ENCODE measurements around the gene MMD2.
A peak's percentile ranks its signal among the peaks of the same experiment; 100 is the strongest.
"Not testable (repeated sequence)": the region's sequence is repeated elsewhere in the genome, so short reads cannot be mapped to it uniquely, and the experiment has no call there.

The MMD2 gene

GRCh38 chr7:4958477-4959301 is at the start of gene MMD2:
TSS of gene MMD2 (minus strand) at chr7:4959187. CDS start at chr7:4959017, 170 bp downstream.
- DNase-seq = no peak

- no peak for DNase-seq
These were observed 46.1 kb upstream of the MMD2 start for GRCh38 chr7:5005066-5005465.

GRCh38 chr7:5001911-5002310 is 42.9 kb upstream of the MMD2 start:
- no peak for DNase-seq

- DNase-seq = no peak
These were observed 42.0 kb upstream of the MMD2 start for GRCh38 chr7:5001003-5001402.

GRCh38 chr7:4999369-4999950 is 40.5 kb upstream of the MMD2 start:
- DNase-seq = no peak

- DNase-seq = no peak
These were observed 39.9 kb upstream of the MMD2 start for GRCh38 chr7:4998910-4999309.

GRCh38 chr7:4998244-4998643 is 39.3 kb upstream of the MMD2 start:
- DNase-seq = no peak

GRCh38 chr7:4996696-4997222 is 37.8 kb upstream of the MMD2 start:
- no peak for DNase-seq

GRCh38 chr7:4995429-4995969 is 36.5 kb upstream of the MMD2 start:
- DNase-seq = no peak

GRCh38 chr7:4993471-4993870 is 34.5 kb upstream of the MMD2 start:
- no peak for DNase-seq

- DNase-seq = not testable (repeated sequence)
These were observed 23.8 kb upstream of the MMD2 start for GRCh38 chr7:4982741-4983140.

- DNase-seq = not testable (repeated sequence)
These were observed 22.4 kb upstream of the MMD2 start for GRCh38 chr7:4981295-4981890.

- not testable (repeated sequence) for DNase-seq
These were observed 16.6 kb upstream of the MMD2 start for GRCh38 chr7:4975626-4976025.

- DNase-seq = peak; percentile 96
These were observed 14.8 kb upstream of the MMD2 start for GRCh38 chr7:4973728-4974198.

GRCh38 chr7:4972446-4972845 is 13.5 kb upstream of the MMD2 start:
- not testable (repeated sequence) for DNase-seq

GRCh38 chr7:4965295-4966022 is 6.5 kb upstream of the MMD2 start:
- DNase-seq = no peak

- no peak for DNase-seq
These were observed 5.5 kb upstream of the MMD2 start for GRCh38 chr7:4964506-4964905.

- DNase-seq = no peak
These were observed 4.1 kb upstream of the MMD2 start for GRCh38 chr7:4962872-4963775.

- no peak for DNase-seq
These were observed 1.4 kb upstream of the MMD2 start for GRCh38 chr7:4960363-4960762.

- DNase-seq = no peak
These were observed 906 bp upstream of the MMD2 start for GRCh38 chr7:4959893-4960292.

- DNase-seq = no peak
These were observed 319 bp upstream of the MMD2 start for GRCh38 chr7:4959306-4959705.
